GM12878 (cell line): ENCODE data around the gene PAN3. TPM values are rescaled to one million over a fixed set of nuclear protein-coding genes. Genes with fewer than 3 reads are reported as not detected.

Experiments
- ATAC-seq: fragments of 200-7000 bp; cut with Tn5 transposase; 3 replicates; pipeline ENCODE4 v1.9.1; 2020; ENCODE audit warnings: mild to moderate bottlenecking, moderate library complexity
- BruUV-seq: library from RNA; stranded (reverse); fragments of 400-500 nt; replicated peaks from 2 replicates; lab custom pipeline; 2021; lab: Mats Ljungman, UMichigan
- CTCF ChIA-PET: fragments of 300-600 bp; sonication (Branson Sonifier 250); formaldehyde crosslinking; extraction: SDS; loops from one replicate; lab custom pipeline; 2021; ENCODE audit warnings: inconsistent platforms; lab: Yijun Ruan, JAX
- POLR2A ChIA-PET: fragments of 350-600 bp; formaldehyde crosslinking; extraction: SDS; loops from one replicate; lab custom pipeline; 2021; ENCODE audit warnings: inconsistent platforms; lab: Charles Lee
- RAD21 ChIA-PET: fragments of 300-600 bp; sonication (Branson Sonifier 250); formaldehyde crosslinking; loops from one replicate; lab custom pipeline; 2023; ENCODE audit warnings: antibody characterized with exemption; ENCODE audit not compliant: unreplicated experiment; lab: Charles Lee
- SMC1A ChIA-PET: fragments of 300-600 bp; sonication (Branson Sonifier 250); formaldehyde crosslinking; loops from one replicate; lab custom pipeline; 2023; ENCODE audit not compliant: unreplicated experiment, uncharacterized antibody; lab: Charles Lee
- DNase-seq: peaks from one replicate; pipeline ENCODE4 v3.0.0-alpha.2; 2011; ENCODE audit warnings: low read depth, low spot score
- FAIRE-seq: peaks from 3 replicates; lab custom pipeline; 2011; peaks lifted over from hg19 to GRCh38; lab: Jason Lieb, UNC
- H2AFZ ChIP-seq: 2 replicates; pipeline ENCODE4 v1.6.0; 2011; ENCODE audit warnings: low read depth, low read length, control low read depth; ENCODE audit not compliant: control insufficient read depth
- H3K27ac ChIP-seq: 2 replicates; pipeline ENCODE4 v1.5.1; 2011; ENCODE audit warnings: control low read depth; ENCODE audit not compliant: control insufficient read depth, insufficient read depth
- H3K27me3 ChIP-seq, 2 experiments: replicated peaks in 1 of 2; 2 replicates each; pipeline versions ENCODE4 v1.6.0 to v1.6.1; 2011; ENCODE audit warnings: low read length in 1 of 2; ENCODE audit not compliant: control insufficient read depth in 2 of 2, insufficient read depth in 2 of 2
- H3K36me3 ChIP-seq, 2 experiments: 2 replicates each; pipeline ENCODE4 v1.5.1; 2011; ENCODE audit warnings: low read length in 1 of 2; ENCODE audit not compliant: control insufficient read depth in 2 of 2, insufficient read depth in 2 of 2
- H3K4me1 ChIP-seq: 2 replicates; pipeline ENCODE4 v1.6.1; 2011; ENCODE audit warnings: mild to moderate bottlenecking, low read length, moderate library complexity, mixed read lengths; ENCODE audit not compliant: control insufficient read depth, insufficient read depth
- H3K4me2 ChIP-seq: 2 replicates; pipeline ENCODE4 v1.6.0; 2011; ENCODE audit warnings: control low read depth; ENCODE audit not compliant: control insufficient read depth, insufficient read depth
- H3K4me3 ChIP-seq: fragments of 200-600 bp; sonication (generic); 2 replicates; pipeline ENCODE4 v1.5.1; 2016
- H3K79me2 ChIP-seq: 2 replicates; pipeline ENCODE4 v1.6.0; 2011; ENCODE audit warnings: low read length; ENCODE audit not compliant: control insufficient read depth, insufficient read depth
- H3K9ac ChIP-seq: 2 replicates; pipeline ENCODE4 v1.8.0; 2011; ENCODE audit warnings: low read length, control low read depth, mixed read lengths; ENCODE audit not compliant: control insufficient read depth, insufficient read depth
- H3K9me3 ChIP-seq: replicated peaks from 3 replicates; pipeline ENCODE4 v1.5.1; 2011; ENCODE audit warnings: mild to moderate bottlenecking, low read length; ENCODE audit not compliant: control insufficient read depth, insufficient read depth
- H4K20me1 ChIP-seq: 2 replicates; pipeline ENCODE4 v1.6.0; 2011; ENCODE audit not compliant: control insufficient read depth, insufficient read depth
- CBX3 ChIP-seq: fragments of 200-600 bp; sonication (generic); IDR thresholded peaks from 2 replicates; pipeline ENCODE4 v1.6.1; 2016; ENCODE audit warnings: low read depth, borderline replicate concordance
- CBX5 ChIP-seq: sonication (generic); IDR thresholded peaks from 2 replicates; pipeline ENCODE4 v1.6.1; 2016; ENCODE audit warnings: low read depth, moderate library complexity, mild to moderate bottlenecking, inconsistent platforms
- CREM ChIP-seq: IDR thresholded peaks from 2 replicates; pipeline ENCODE4 v1.6.1; 2014; ENCODE audit warnings: antibody characterized with exemption, low read depth
- ETV6 ChIP-seq, 2 experiments: fragments of 450-650 bp in 1 of 2; IDR thresholded peaks in 1 of 2; conservative IDR thresholded peaks in 1 of 2; 2 replicates each; pipeline ENCODE4 v1.6.1; 2014; ENCODE audit warnings: antibody characterized with exemption in 1 of 2, borderline replicate concordance in 1 of 2, low read depth in 1 of 2, mild to moderate bottlenecking in 1 of 2, moderate library complexity in 1 of 2
- IKZF2 ChIP-seq, 2 experiments: fragments of 450-650 bp; IDR thresholded peaks; 2 replicates each; pipeline ENCODE4 v1.6.1; 2017; ENCODE audit warnings: mild to moderate bottlenecking in 2 of 2, moderate library complexity in 2 of 2
- IRF4 ChIP-seq: IDR thresholded peaks from 2 replicates; pipeline ENCODE4 v1.6.1; 2011; ENCODE audit warnings: low read depth, low read length
- JUNB ChIP-seq: IDR thresholded peaks from 2 replicates; pipeline ENCODE4 v1.6.1; 2016; ENCODE audit warnings: antibody characterized with exemption, mild to moderate bottlenecking
- MTA2 ChIP-seq: fragments of 450-650 bp; IDR thresholded peaks from 2 replicates; pipeline ENCODE4 v1.6.1; 2016; ENCODE audit warnings: low read depth, mild to moderate bottlenecking, moderate library complexity
- NFIC ChIP-seq: IDR thresholded peaks from 2 replicates; pipeline ENCODE4 v1.6.1; 2012; ENCODE audit warnings: low read depth, mild to moderate bottlenecking, inconsistent platforms, low read length, moderate library complexity
- RAD51 ChIP-seq: fragments of 450-650 bp; IDR thresholded peaks from 2 replicates; pipeline ENCODE4 v1.6.1; 2016; ENCODE audit warnings: moderate library complexity, mild to moderate bottlenecking, inconsistent platforms
- RELB ChIP-seq: fragments of 450-650 bp; IDR thresholded peaks from 2 replicates; pipeline ENCODE4 v1.6.1; 2017; ENCODE audit warnings: low read depth, mild to moderate bottlenecking, moderate library complexity
- SMC3 ChIP-seq: IDR thresholded peaks from 2 replicates; pipeline ENCODE4 v1.6.1; 2011; ENCODE audit warnings: low read length, improper control_type of control experiment, borderline replicate concordance
- SPI1 ChIP-seq: IDR thresholded peaks from 2 replicates; pipeline ENCODE4 v1.6.1; 2011; ENCODE audit warnings: low read depth, mild to moderate bottlenecking, low read length, moderate library complexity, borderline replicate concordance; ENCODE audit not compliant: insufficient read depth
- ZSCAN29 ChIP-seq: fragments of 450-650 bp; IDR thresholded peaks from 2 replicates; pipeline ENCODE4 v1.6.1; 2017; ENCODE audit warnings: mild to moderate bottlenecking, moderate library complexity
- WGBS: methylation state at CpG from one replicate; pipeline ENCODE4 v1.1.6; 2016; ENCODE audit warnings: low lambda C conversion rate; ENCODE audit not compliant: insufficient replicate concordance, insufficient coverage; ENCODE audit errors: missing lambda C conversion rate; 5-methylcytosine and 5-hydroxymethylcytosine counted together
- in situ Hi-C: fragments of 300-500 bp; cut with MboI; formaldehyde crosslinking; loops from 9 replicates; pipeline ENCODE4 v1.14.3; 2018; ENCODE audit warnings: mixed read lengths
- intact Hi-C: fragments of 100-400 bp; cut with micrococcal nuclease; formaldehyde crosslinking; loops from one replicate; pipeline ENCODE4 v1.14.2; 2022; ENCODE audit not compliant: unreplicated experiment
- polyA plus RNA-seq, 11 experiments: library from polyadenylated mRNA; depleted of rRNA in 4 of 11; unstranded in 6 of 11; stranded (reverse) in 5 of 11; fragments of >200 nt; fragmentation: Nextera tagmentation in 4 of 11; fragmentation: Illumina TruSeq in 1 of 11; extraction: Ambion mirVana in 4 of 11; extraction: Trizol in 1 of 11; gene quantifications; 1 replicate in 1 of 11; 2 replicates in 10 of 11; pipeline versions ENCODE4 v1.2.1 to v1.2.3, GENCODE V29; 2011 to 2016; ENCODE audit warnings: inconsistent platforms in 2 of 11, missing spikeins in 2 of 11, low read depth in 1 of 11
- total RNA-seq, 4 experiments: library from RNA; depleted of rRNA in 3 of 4; stranded (reverse); fragments of >200 nt in 3 of 4; fragmentation: Illumina TruSeq in 1 of 4; extraction: Trizol in 1 of 4; gene quantifications; 2 replicates each; pipeline versions ENCODE4 v1.2.1 to v1.2.3, GENCODE V29; 2013 to 2021
- TF ChIP-seq, protein P1 (sequence below): IDR thresholded peaks from 2 replicates; pipeline ENCODE4 v1.6.1; 2012; ENCODE audit warnings: improper control_type of control experiment, low read depth, low read length; ENCODE audit not compliant: insufficient replicate concordance

The PAN3 gene
- total and polyA plus RNA-seq, 10 of the 15 experiments (the other 5 are each of a cell fraction or from before 2014, with no cell fraction given), result 13.0 to 33.3 (median 19.9) TPM

DNA sequence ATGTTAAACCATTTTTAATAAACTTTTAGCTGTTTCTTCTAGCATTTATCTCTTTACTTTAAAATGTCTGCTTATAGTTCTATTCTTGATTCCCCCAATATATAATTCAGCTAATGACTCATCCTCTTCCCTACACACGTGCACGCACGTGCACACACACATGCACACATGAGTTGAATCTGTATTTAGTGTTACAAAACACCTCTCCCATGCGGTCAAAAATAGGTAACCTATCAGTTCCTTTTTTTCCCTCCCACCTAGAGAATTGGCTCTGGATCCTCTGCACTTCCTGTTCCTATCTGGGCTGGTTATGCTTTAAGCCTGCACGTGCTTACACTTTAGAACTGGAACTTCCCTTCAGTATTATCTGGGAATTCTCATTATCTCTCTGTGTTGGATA, 144.1 kb downstream of the PAN3 start:
- RAD21 ChIA-PET, result no interaction called here
- intact Hi-C loops, result no loop called here
- CTCF ChIA-PET, result interaction anchor here (1.2 kb wide), 1 partner anchor 22 kb away, joined by 3 read pairs; no protein-coding TSS in a partner anchor
- no peak for TF ChIP-seq RAD51
- 0 out of 2 replicates have a peak, but pooled peaks have one; percentile 10 for TF ChIP-seq IRF4
- TF ChIP-seq NFIC, result no peak
- TF ChIP-seq JUNB, result no peak
- TF ChIP-seq ETV6 (conservative IDR thresholded peaks at IDR 0.05 in 1 of 2, IDR thresholded peaks at IDR 0.05 in 1 of 2; ENCODE audit: borderline replicate concordance in 1 of 2, low read depth in 1 of 2), result no peak
- 0 out of 2 replicates have a peak, but pooled peaks have one; percentile 30 for TF ChIP-seq RELB
- TF ChIP-seq SMC3, result no peak
- TF ChIP-seq CREM, result no peak
- TF ChIP-seq CBX3, result no peak
- TF ChIP-seq, protein P1, sequence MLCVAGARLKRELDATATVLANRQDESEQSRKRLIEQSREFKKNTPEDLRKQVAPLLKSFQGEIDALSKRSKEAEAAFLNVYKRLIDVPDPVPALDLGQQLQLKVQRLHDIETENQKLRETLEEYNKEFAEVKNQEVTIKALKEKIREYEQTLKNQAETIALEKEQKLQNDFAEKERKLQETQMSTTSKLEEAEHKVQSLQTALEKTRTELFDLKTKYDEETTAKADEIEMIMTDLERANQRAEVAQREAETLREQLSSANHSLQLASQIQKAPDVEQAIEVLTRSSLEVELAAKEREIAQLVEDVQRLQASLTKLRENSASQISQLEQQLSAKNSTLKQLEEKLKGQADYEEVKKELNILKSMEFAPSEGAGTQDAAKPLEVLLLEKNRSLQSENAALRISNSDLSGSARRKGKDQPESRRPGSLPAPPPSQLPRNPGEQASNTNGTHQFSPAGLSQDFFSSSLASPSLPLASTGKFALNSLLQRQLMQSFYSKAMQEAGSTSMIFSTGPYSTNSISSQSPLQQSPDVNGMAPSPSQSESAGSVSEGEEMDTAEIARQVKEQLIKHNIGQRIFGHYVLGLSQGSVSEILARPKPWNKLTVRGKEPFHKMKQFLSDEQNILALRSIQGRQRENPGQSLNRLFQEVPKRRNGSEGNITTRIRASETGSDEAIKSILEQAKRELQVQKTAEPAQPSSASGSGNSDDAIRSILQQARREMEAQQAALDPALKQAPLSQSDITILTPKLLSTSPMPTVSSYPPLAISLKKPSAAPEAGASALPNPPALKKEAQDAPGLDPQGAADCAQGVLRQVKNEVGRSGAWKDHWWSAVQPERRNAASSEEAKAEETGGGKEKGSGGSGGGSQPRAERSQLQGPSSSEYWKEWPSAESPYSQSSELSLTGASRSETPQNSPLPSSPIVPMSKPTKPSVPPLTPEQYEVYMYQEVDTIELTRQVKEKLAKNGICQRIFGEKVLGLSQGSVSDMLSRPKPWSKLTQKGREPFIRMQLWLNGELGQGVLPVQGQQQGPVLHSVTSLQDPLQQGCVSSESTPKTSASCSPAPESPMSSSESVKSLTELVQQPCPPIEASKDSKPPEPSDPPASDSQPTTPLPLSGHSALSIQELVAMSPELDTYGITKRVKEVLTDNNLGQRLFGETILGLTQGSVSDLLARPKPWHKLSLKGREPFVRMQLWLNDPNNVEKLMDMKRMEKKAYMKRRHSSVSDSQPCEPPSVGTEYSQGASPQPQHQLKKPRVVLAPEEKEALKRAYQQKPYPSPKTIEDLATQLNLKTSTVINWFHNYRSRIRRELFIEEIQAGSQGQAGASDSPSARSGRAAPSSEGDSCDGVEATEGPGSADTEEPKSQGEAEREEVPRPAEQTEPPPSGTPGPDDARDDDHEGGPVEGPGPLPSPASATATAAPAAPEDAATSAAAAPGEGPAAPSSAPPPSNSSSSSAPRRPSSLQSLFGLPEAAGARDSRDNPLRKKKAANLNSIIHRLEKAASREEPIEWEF, result no peak
- TF ChIP-seq MTA2, result no peak
- peak; percentile 76 for TF ChIP-seq SPI1
- TF ChIP-seq ZSCAN29, result no peak
- TF ChIP-seq CBX5, result no peak
- peak; percentile 67 to 78; a peak in 2 of 4 replicates for TF ChIP-seq IKZF2 (IDR thresholded peaks at IDR 0.05)

More for the DNA sequence above, 144.1 kb downstream of the PAN3 start:
- ChIA-PET POLR2A (interaction anchor here (0.7 kb wide), 1 partner anchor 22 kb away, joined by 4 read pairs; no protein-coding TSS in a partner anchor), SMC1A (interaction anchor here (0.6 to 1.9 kb wide), 5 partner anchors 12 to 450 kb away, joined by 3 to 5 read pairs (median 3); no protein-coding TSS in a partner anchor)
- Histone ChIP-seq H3K4me3 (no peak overlapping the region), H3K27me3 (no peaks in the 10 kb centered on the region), H3K27ac (no peak overlapping the region), H4K20me1 (no peaks in the 10 kb centered on the region), H3K4me1 (peaks cover 16% of the 10 kb centered on the region), H3K9ac (no peak overlapping the region), H3K9me3 (no peaks in the 10 kb centered on the region), H2AFZ (no peak overlapping the region), H3K4me2 (no peak overlapping the region), H3K79me2 (no peaks in the 10 kb centered on the region), H3K36me3 (peaks cover 0 to 18% of the 10 kb centered on the region in 2 experiments)
- FAIRE-seq, result no peak
- no peak; the same call in 2 of the 3 replicates for ATAC-seq
- no TSS peak for BruUV-seq
- WGBS, result 53% methylated on average over 5 of the region's 5 CpGs
- in situ Hi-C loops, result no loop called here
- DNase-seq, result peak; percentile 28
